ENCODE measurements around the gene GOLGA6L22.
A peak's percentile ranks its signal among the peaks of the same experiment; 100 is the strongest.
"Not testable (repeated sequence)": the region's sequence is repeated elsewhere in the genome, so short reads cannot be mapped to it uniquely, and the experiment has no call there.

The GOLGA6L22 gene

GRCh38 chr15:22458603-22459002 is at the start of gene GOLGA6L22:
Gene GOLGA6L22, plus strand, starts transcription at chr15:22458903. Its CDS starts 91 bp downstream, at chr15:22458994.
- H3K4me3 ChIP-seq (replicated peaks; ENCODE audit: low read depth, low read length); DNase-seq (ENCODE audit: extremely low read depth, low read depth): not testable (repeated sequence)

- not testable (repeated sequence) for DNase-seq (ENCODE audit: extremely low read depth, low read depth); H3K4me3 ChIP-seq (replicated peaks; ENCODE audit: low read depth, low read length)
Observed at GRCh38 chr15:22417288-22417687, 41.4 kb upstream of the GOLGA6L22 start.

- not testable (repeated sequence) for H3K4me3 ChIP-seq (replicated peaks; ENCODE audit: low read depth, low read length)
Observed at GRCh38 chr15:22417795-22418194, 40.9 kb upstream of the GOLGA6L22 start.

GRCh38 chr15:22418212-22418611 is 40.5 kb upstream of the GOLGA6L22 start:
- H3K4me3 ChIP-seq (replicated peaks; ENCODE audit: low read depth, low read length); DNase-seq (ENCODE audit: extremely low read depth, low read depth): not testable (repeated sequence)

More at GRCh38 chr15:22417795-22418194, 40.9 kb upstream of the GOLGA6L22 start:
- not testable (repeated sequence) for DNase-seq (ENCODE audit: extremely low read depth, low read depth)

- H3K4me3 ChIP-seq (replicated peaks; ENCODE audit: low read depth, low read length); DNase-seq (ENCODE audit: extremely low read depth, low read depth): not testable (repeated sequence)
Observed at GRCh38 chr15:22418666-22419065, 40.0 kb upstream of the GOLGA6L22 start.

- not testable (repeated sequence) for DNase-seq (ENCODE audit: extremely low read depth, low read depth); H3K4me3 ChIP-seq (replicated peaks; ENCODE audit: low read depth, low read length)
Observed at GRCh38 chr15:22420340-22420739, 38.4 kb upstream of the GOLGA6L22 start.

GRCh38 chr15:22429426-22429825 is 29.3 kb upstream of the GOLGA6L22 start:
- not testable (repeated sequence) for DNase-seq (ENCODE audit: extremely low read depth, low read depth); H3K4me3 ChIP-seq (replicated peaks; ENCODE audit: low read depth, low read length)

- DNase-seq (ENCODE audit: extremely low read depth, low read depth); H3K4me3 ChIP-seq (replicated peaks; ENCODE audit: low read depth, low read length): not testable (repeated sequence)
Observed at GRCh38 chr15:22431687-22432086, 27.0 kb upstream of the GOLGA6L22 start.

- peak overlapping the region; percentile 27; the same call in 1 of the 2 replicates for H3K4me3 ChIP-seq (replicated peaks; ENCODE audit: low read depth, low read length)
Observed at GRCh38 chr15:22494490-22495113, 35.9 kb downstream of the GOLGA6L22 start.

GRCh38 chr15:22497200-22497599 is 38.5 kb downstream of the GOLGA6L22 start:
- not testable (repeated sequence) for DNase-seq (ENCODE audit: extremely low read depth, low read depth); H3K4me3 ChIP-seq (replicated peaks; ENCODE audit: low read depth, low read length)

More at GRCh38 chr15:22494490-22495113, 35.9 kb downstream of the GOLGA6L22 start:
- not testable (repeated sequence) for DNase-seq (ENCODE audit: extremely low read depth, low read depth)

- not testable (repeated sequence) for DNase-seq (ENCODE audit: extremely low read depth, low read depth)
Observed at GRCh38 chr15:22498220-22498925, 39.7 kb downstream of the GOLGA6L22 start.

GRCh38 chr15:22502272-22502671 is 43.6 kb downstream of the GOLGA6L22 start:
- not testable (repeated sequence) for DNase-seq (ENCODE audit: extremely low read depth, low read depth); H3K4me3 ChIP-seq (replicated peaks; ENCODE audit: low read depth, low read length)

More at GRCh38 chr15:22498220-22498925, 39.7 kb downstream of the GOLGA6L22 start:
- H3K4me3 ChIP-seq (replicated peaks; ENCODE audit: low read depth, low read length), result not testable (repeated sequence)

- not testable (repeated sequence) for DNase-seq (ENCODE audit: extremely low read depth, low read depth); H3K4me3 ChIP-seq (replicated peaks; ENCODE audit: low read depth, low read length)
Observed at GRCh38 chr15:22506959-22507358, 48.3 kb downstream of the GOLGA6L22 start.

GRCh38 chr15:22516140-22516539 is 57.4 kb downstream of the GOLGA6L22 start:
- DNase-seq (ENCODE audit: extremely low read depth, low read depth); H3K4me3 ChIP-seq (replicated peaks; ENCODE audit: low read depth, low read length): not testable (repeated sequence)
